ENCODE measurements around the gene DIO3.
"Not testable (repeated sequence)": the region's sequence is repeated elsewhere in the genome, so short reads cannot be mapped to it uniquely, and the experiment has no call there.

DIO3 gene

GRCh38 chr14:101567252-101567651, 6.0 kb downstream of the DIO3 start:
- Histone ChIP-seq H3K36me3 (ENCODE audit: control insufficient read depth, insufficient read depth, low read length) (no peaks in the 10 kb centered on the region), H3K27ac (ENCODE audit: low read length) (no peak overlapping the region), H3K4me1 (ENCODE audit: control insufficient read depth, insufficient read depth, low read length) (peaks cover 3% of the 10 kb centered on the region; the same call in 1 of the 2 replicates), H3K9me3 (ENCODE audit: control insufficient read depth, insufficient read depth, low read length) (no peaks in the 10 kb centered on the region), H3K27me3 (ENCODE audit: control insufficient read depth, insufficient read depth, low read length) (peaks cover 57% of the 10 kb centered on the region), H3K4me3 (ENCODE audit: low read length) (no peak overlapping the region)
- WGBS (ENCODE audit: insufficient coverage, insufficient read length) = no CpG with 5 or more reads among the region's 5 CpGs
- no peak for DNase-seq (ENCODE audit: low read depth, low spot score)

DNA sequence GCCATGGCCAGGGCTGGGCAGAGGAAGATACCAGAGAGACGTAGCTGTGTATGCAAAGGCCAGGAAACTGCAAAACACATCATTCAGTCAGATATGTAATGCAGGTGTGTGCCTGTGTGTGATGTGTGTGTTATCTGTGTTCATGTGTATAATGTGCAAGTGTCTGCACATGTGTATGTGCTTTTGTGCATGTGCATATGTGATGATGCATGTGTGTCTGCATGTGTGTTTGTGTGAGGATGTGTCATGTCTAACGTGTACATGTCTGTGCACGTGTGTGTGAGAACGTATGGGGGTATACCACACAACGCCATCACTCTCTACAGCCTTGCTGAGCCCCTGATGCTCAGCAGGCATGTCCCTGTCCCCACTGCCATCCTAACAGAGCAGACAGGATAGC, 9.7 kb downstream of the DIO3 start:
- WGBS (ENCODE audit: insufficient coverage, insufficient read length) = no CpG with 5 or more reads among the region's 5 CpGs
- no peak for DNase-seq (ENCODE audit: low read depth, low spot score)
- H3K9me3 ChIP-seq (ENCODE audit: control insufficient read depth, insufficient read depth, low read length) = no peaks in the 10 kb centered on the region
- no peak overlapping the region for H3K27ac ChIP-seq (ENCODE audit: low read length)
- H3K4me3 ChIP-seq (ENCODE audit: low read length) = no peak overlapping the region
- H3K36me3 ChIP-seq (ENCODE audit: control insufficient read depth, insufficient read depth, low read length) = no peaks in the 10 kb centered on the region
- peaks cover 19% of the 10 kb centered on the region for H3K27me3 ChIP-seq (ENCODE audit: control insufficient read depth, insufficient read depth, low read length)
- no peaks in the 10 kb centered on the region; the same call in 1 of the 2 replicates for H3K4me1 ChIP-seq (ENCODE audit: control insufficient read depth, insufficient read depth, low read length)

- not testable (repeated sequence) for H3K36me3 ChIP-seq (ENCODE audit: control insufficient read depth, insufficient read depth, low read length); H3K27ac ChIP-seq (ENCODE audit: low read length); H3K4me3 ChIP-seq (ENCODE audit: low read length); DNase-seq (ENCODE audit: low read depth, low spot score); H3K4me1 ChIP-seq (ENCODE audit: control insufficient read depth, insufficient read depth, low read length); H3K27me3 ChIP-seq (ENCODE audit: control insufficient read depth, insufficient read depth, low read length); H3K9me3 ChIP-seq (ENCODE audit: control insufficient read depth, insufficient read depth, low read length)
- WGBS (ENCODE audit: insufficient coverage, insufficient read length) = no CpG with 5 or more reads among the region's 6 CpGs
These were observed 11.2 kb downstream of the DIO3 start for GRCh38 chr14:101572526-101572925.

DNA sequence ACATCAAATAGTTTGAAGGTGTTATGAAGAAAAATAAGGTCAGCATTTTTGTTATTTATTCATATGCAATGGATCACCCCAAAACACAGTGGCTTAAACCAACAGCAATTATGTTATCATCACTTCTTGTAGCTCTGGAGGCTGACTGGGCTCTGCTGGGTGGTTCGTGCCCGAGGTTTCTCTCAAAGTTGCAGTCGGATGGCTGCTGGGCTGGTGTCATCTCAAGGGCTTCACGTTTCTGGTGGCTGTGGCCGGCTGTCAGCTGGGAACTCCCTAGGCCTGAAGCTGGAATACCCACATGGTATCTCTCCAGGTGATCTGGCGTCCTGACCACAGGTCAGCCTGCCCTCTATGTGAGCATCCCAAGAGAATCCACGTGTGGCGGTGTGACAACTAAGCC, 12.0 kb downstream of the DIO3 start:
- H3K9me3 ChIP-seq (ENCODE audit: control insufficient read depth, insufficient read depth, low read length) = no peaks in the 10 kb centered on the region
- no CpG with 5 or more reads among the region's 8 CpGs for WGBS (ENCODE audit: insufficient coverage, insufficient read length)
- no peaks in the 10 kb centered on the region; the same call in 1 of the 2 replicates for H3K4me1 ChIP-seq (ENCODE audit: control insufficient read depth, insufficient read depth, low read length)
- no peak overlapping the region for H3K4me3 ChIP-seq (ENCODE audit: low read length)
- H3K36me3 ChIP-seq (ENCODE audit: control insufficient read depth, insufficient read depth, low read length) = no peaks in the 10 kb centered on the region
- no peak overlapping the region for H3K27ac ChIP-seq (ENCODE audit: low read length)
- H3K27me3 ChIP-seq (ENCODE audit: control insufficient read depth, insufficient read depth, low read length) = no peaks in the 10 kb centered on the region
- DNase-seq (ENCODE audit: low read depth, low spot score) = no peak

DNA sequence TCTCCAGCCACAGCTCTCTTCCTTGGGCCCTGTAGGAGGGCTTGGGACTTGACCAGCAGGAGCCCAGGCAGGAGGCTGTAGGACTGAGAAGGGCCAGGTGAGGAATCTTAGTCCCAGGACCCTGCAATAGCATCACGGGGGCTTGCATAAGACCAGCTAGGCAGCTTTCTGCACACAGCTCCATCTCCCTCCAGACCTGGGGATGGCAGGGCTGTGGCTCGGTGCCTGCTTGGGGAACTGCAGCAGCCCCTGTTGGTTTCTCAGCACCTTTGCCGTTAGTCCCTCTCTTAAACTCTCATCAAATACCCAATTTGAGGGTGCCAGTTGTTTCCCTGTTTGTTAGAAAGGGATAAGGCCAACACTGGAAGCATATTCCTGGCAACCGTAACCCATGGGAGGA, 14.3 kb downstream of the DIO3 start:
- no peaks in the 10 kb centered on the region for H3K36me3 ChIP-seq (ENCODE audit: control insufficient read depth, insufficient read depth, low read length)
- no peaks in the 10 kb centered on the region; the same call in 1 of the 2 replicates for H3K4me1 ChIP-seq (ENCODE audit: control insufficient read depth, insufficient read depth, low read length)
- no peaks in the 10 kb centered on the region for H3K27me3 ChIP-seq (ENCODE audit: control insufficient read depth, insufficient read depth, low read length)
- DNase-seq (ENCODE audit: low read depth, low spot score) = no peak
- H3K9me3 ChIP-seq (ENCODE audit: control insufficient read depth, insufficient read depth, low read length) = no peaks in the 10 kb centered on the region
- H3K4me3 ChIP-seq (ENCODE audit: low read length) = no peak overlapping the region
- H3K27ac ChIP-seq (ENCODE audit: low read length) = no peak overlapping the region
- WGBS (ENCODE audit: insufficient coverage, insufficient read length) = no CpG with 5 or more reads among the region's 4 CpGs

GRCh38 chr14:101577221-101577909, 16.1 kb downstream of the DIO3 start:
- no peaks in the 10 kb centered on the region for H3K36me3 ChIP-seq (ENCODE audit: control insufficient read depth, insufficient read depth, low read length)
- H3K4me3 ChIP-seq (ENCODE audit: low read length) = no peak overlapping the region
- H3K9me3 ChIP-seq (ENCODE audit: control insufficient read depth, insufficient read depth, low read length) = no peaks in the 10 kb centered on the region
- no peak for DNase-seq (ENCODE audit: low read depth, low spot score)
- H3K27me3 ChIP-seq (ENCODE audit: control insufficient read depth, insufficient read depth, low read length) = no peaks in the 10 kb centered on the region
- H3K27ac ChIP-seq (ENCODE audit: low read length) = no peak overlapping the region
- WGBS (ENCODE audit: insufficient coverage, insufficient read length) = no CpG with 5 or more reads among the region's 10 CpGs
- no peaks in the 10 kb centered on the region for H3K4me1 ChIP-seq (ENCODE audit: control insufficient read depth, insufficient read depth, low read length)

DNA sequence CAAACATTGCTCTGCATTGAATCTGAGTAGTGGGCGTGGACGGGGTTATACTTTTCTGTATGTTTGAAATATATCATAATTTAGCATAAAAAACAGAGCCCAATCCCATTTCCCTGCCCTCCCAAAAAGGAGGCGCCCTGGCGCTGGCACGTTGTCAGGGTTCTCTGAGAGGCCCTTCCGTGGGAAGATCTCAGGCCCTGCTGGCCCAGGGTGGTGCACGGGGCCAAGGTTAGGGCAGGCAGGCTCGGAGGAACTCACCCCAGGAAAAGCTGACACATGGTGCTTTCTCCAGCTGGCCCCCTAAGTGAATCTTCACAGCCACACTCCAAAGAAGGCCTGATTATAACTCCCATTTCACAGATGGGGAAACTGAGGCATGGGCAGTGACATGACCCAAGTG, 17.2 kb downstream of the DIO3 start:
- Histone ChIP-seq H3K9me3 (ENCODE audit: control insufficient read depth, insufficient read depth, low read length) (no peaks in the 10 kb centered on the region), H3K27me3 (ENCODE audit: control insufficient read depth, insufficient read depth, low read length) (no peaks in the 10 kb centered on the region), H3K4me1 (ENCODE audit: control insufficient read depth, insufficient read depth, low read length) (no peaks in the 10 kb centered on the region), H3K4me3 (ENCODE audit: low read length) (no peak overlapping the region), H3K27ac (ENCODE audit: low read length) (no peak overlapping the region), H3K36me3 (ENCODE audit: control insufficient read depth, insufficient read depth, low read length) (no peaks in the 10 kb centered on the region)
- WGBS (ENCODE audit: insufficient coverage, insufficient read length) = no CpG with 5 or more reads among the region's 8 CpGs
- no peak for DNase-seq (ENCODE audit: low read depth, low spot score)

- WGBS (ENCODE audit: insufficient coverage, insufficient read length) = no CpG with 5 or more reads among the region's 11 CpGs
- no peaks in the 10 kb centered on the region for H3K27me3 ChIP-seq (ENCODE audit: control insufficient read depth, insufficient read depth, low read length)
- no peak overlapping the region for H3K27ac ChIP-seq (ENCODE audit: low read length)
- H3K36me3 ChIP-seq (ENCODE audit: control insufficient read depth, insufficient read depth, low read length) = no peaks in the 10 kb centered on the region
- H3K4me3 ChIP-seq (ENCODE audit: low read length) = no peak overlapping the region
- no peaks in the 10 kb centered on the region for H3K4me1 ChIP-seq (ENCODE audit: control insufficient read depth, insufficient read depth, low read length)
- no peaks in the 10 kb centered on the region for H3K9me3 ChIP-seq (ENCODE audit: control insufficient read depth, insufficient read depth, low read length)
- no peak for DNase-seq (ENCODE audit: low read depth, low spot score)
These were observed 18.2 kb downstream of the DIO3 start for GRCh38 chr14:101579372-101580080.

GRCh38 chr14:101581806-101582205, 20.5 kb downstream of the DIO3 start:
- no peaks in the 10 kb centered on the region for H3K4me1 ChIP-seq (ENCODE audit: control insufficient read depth, insufficient read depth, low read length)
- WGBS (ENCODE audit: insufficient coverage, insufficient read length) = no CpG with 5 or more reads among the region's 9 CpGs
- no peak overlapping the region for H3K4me3 ChIP-seq (ENCODE audit: low read length)
- H3K27me3 ChIP-seq (ENCODE audit: control insufficient read depth, insufficient read depth, low read length) = no peaks in the 10 kb centered on the region
- H3K36me3 ChIP-seq (ENCODE audit: control insufficient read depth, insufficient read depth, low read length) = no peaks in the 10 kb centered on the region
- no peak overlapping the region for H3K27ac ChIP-seq (ENCODE audit: low read length)
- no peaks in the 10 kb centered on the region for H3K9me3 ChIP-seq (ENCODE audit: control insufficient read depth, insufficient read depth, low read length)
- no peak for DNase-seq (ENCODE audit: low read depth, low spot score)

- no peaks in the 10 kb centered on the region for H3K36me3 ChIP-seq (ENCODE audit: control insufficient read depth, insufficient read depth, low read length)
- no peaks in the 10 kb centered on the region for H3K9me3 ChIP-seq (ENCODE audit: control insufficient read depth, insufficient read depth, low read length)
- DNase-seq (ENCODE audit: low read depth, low spot score) = no peak
- H3K4me1 ChIP-seq (ENCODE audit: control insufficient read depth, insufficient read depth, low read length) = no peaks in the 10 kb centered on the region
- WGBS (ENCODE audit: insufficient coverage, insufficient read length) = no CpG with 5 or more reads among the region's 5 CpGs
- no peaks in the 10 kb centered on the region for H3K27me3 ChIP-seq (ENCODE audit: control insufficient read depth, insufficient read depth, low read length)
- no peak overlapping the region; the same call in 1 of the 2 replicates for H3K4me3 ChIP-seq (ENCODE audit: low read length)
- H3K27ac ChIP-seq (ENCODE audit: low read length) = no peak overlapping the region
These were observed 21.0 kb downstream of the DIO3 start for GRCh38 chr14:101582294-101582693.
